LNCaP clone FGC (cell line): Measurements from ENCODE around the gene CTSW.

Experiments
- DNase-seq: peaks from one replicate; pipeline ENCODE4 v3.0.0-alpha.2; 2011; ENCODE audit warnings: low read depth
- H3K4me3 ChIP-seq: 2 replicates; pipeline ENCODE4 v1.5.1; 2011; ENCODE audit warnings: mild to moderate bottlenecking, low read depth, low read length, control low read depth
- CTCF ChIP-seq: IDR thresholded peaks from 2 replicates; pipeline ENCODE4 v1.5.1; 2012; ENCODE audit warnings: mild to moderate bottlenecking; ENCODE audit not compliant: control insufficient read depth, insufficient read depth; ENCODE audit errors: extremely low read depth

The CTSW gene

GRCh38 chr11:65920372-65920802 lies 40.8 kb downstream of the CTSW start:
- TF ChIP-seq CTCF, result no peak
- DNase-seq, result no peak
- peak overlapping the region; percentile 80 for H3K4me3 ChIP-seq

GRCh38 chr11:65921033-65921555 lies 41.5 kb downstream of the CTSW start:
- no peak for TF ChIP-seq CTCF
- no peak for DNase-seq
- peak overlapping the region; percentile 80 for H3K4me3 ChIP-seq

- no peak for TF ChIP-seq CTCF
- H3K4me3 ChIP-seq, result no peak overlapping the region
- DNase-seq, result no peak
Observed at GRCh38 chr11:65921876-65922275, 42.2 kb downstream of the CTSW start.

GRCh38 chr11:65922565-65922964 lies 42.9 kb downstream of the CTSW start:
- DNase-seq, result no peak
- no peak overlapping the region for H3K4me3 ChIP-seq
- TF ChIP-seq CTCF, result no peak

GRCh38 chr11:65925397-65925796 lies 45.8 kb downstream of the CTSW start:
- TF ChIP-seq CTCF, result no peak
- no peak for DNase-seq
- H3K4me3 ChIP-seq, result no peak overlapping the region

GRCh38 chr11:65927904-65928397 lies 48.3 kb downstream of the CTSW start:
- H3K4me3 ChIP-seq, result no peak overlapping the region
- DNase-seq, result no peak
- TF ChIP-seq CTCF, result no peak

GRCh38 chr11:65928667-65929066 lies 49.0 kb downstream of the CTSW start:
- TF ChIP-seq CTCF, result no peak
- H3K4me3 ChIP-seq, result no peak overlapping the region
- no peak for DNase-seq
